ENCODE data around the gene WWOX. TPM values are rescaled to one million over a fixed set of nuclear protein-coding genes. Genes with fewer than 3 reads are reported as not detected.

WWOX gene
- total RNA-seq, 1 donor from 2014 or later: 7.3 TPM

GRCh38 chr16:78170494-78170933, 71.1 kb downstream of the WWOX start:
- H3K4me3 ChIP-seq (ENCODE audit: insufficient read depth, low read depth, low read length): no peak overlapping the region
- H4K20me1 ChIP-seq (ENCODE audit: insufficient read depth, low read length): no peaks in the 10 kb centered on the region
- no peak overlapping the region for H3K4me3 Mint-ChIP-seq (ENCODE audit: unreplicated experiment)
- no peak for DNase-seq (ENCODE audit: low read depth)
- H3K9ac ChIP-seq (ENCODE audit: low read length): no peak overlapping the region
- H2AFZ ChIP-seq (ENCODE audit: low read depth, low read length): no peak overlapping the region
- H3K27ac ChIP-seq (ENCODE audit: low read depth, low read length): no peak overlapping the region
- H3K9me3 ChIP-seq (ENCODE audit: insufficient read depth, low read depth, low read length): peaks cover 2% of the 10 kb centered on the region
- H3K9me3 Mint-ChIP-seq (ENCODE audit: unreplicated experiment): peaks cover 6% of the 10 kb centered on the region
- no peaks in the 10 kb centered on the region for H3K79me2 ChIP-seq (ENCODE audit: insufficient read depth, low read length)
- H3K4me1 ChIP-seq (ENCODE audit: insufficient read depth, low read length): no peaks in the 10 kb centered on the region
- H3K4me2 ChIP-seq (ENCODE audit: low read length): no peak overlapping the region
- no peaks in the 10 kb centered on the region for H3K27me3 ChIP-seq (ENCODE audit: insufficient read depth, low read length)
- no peaks in the 10 kb centered on the region for H3K27me3 Mint-ChIP-seq (ENCODE audit: low read depth, unreplicated experiment)
- H3K27ac Mint-ChIP-seq (ENCODE audit: unreplicated experiment): no peak overlapping the region
- no peaks in the 10 kb centered on the region for H3K4me1 Mint-ChIP-seq (ENCODE audit: low read depth, unreplicated experiment)
- peaks cover under 1% of the 10 kb centered on the region for H3K36me3 Mint-ChIP-seq (ENCODE audit: low read depth, unreplicated experiment)
- no peak for FAIRE-seq
- TF ChIP-seq, protein P1, sequence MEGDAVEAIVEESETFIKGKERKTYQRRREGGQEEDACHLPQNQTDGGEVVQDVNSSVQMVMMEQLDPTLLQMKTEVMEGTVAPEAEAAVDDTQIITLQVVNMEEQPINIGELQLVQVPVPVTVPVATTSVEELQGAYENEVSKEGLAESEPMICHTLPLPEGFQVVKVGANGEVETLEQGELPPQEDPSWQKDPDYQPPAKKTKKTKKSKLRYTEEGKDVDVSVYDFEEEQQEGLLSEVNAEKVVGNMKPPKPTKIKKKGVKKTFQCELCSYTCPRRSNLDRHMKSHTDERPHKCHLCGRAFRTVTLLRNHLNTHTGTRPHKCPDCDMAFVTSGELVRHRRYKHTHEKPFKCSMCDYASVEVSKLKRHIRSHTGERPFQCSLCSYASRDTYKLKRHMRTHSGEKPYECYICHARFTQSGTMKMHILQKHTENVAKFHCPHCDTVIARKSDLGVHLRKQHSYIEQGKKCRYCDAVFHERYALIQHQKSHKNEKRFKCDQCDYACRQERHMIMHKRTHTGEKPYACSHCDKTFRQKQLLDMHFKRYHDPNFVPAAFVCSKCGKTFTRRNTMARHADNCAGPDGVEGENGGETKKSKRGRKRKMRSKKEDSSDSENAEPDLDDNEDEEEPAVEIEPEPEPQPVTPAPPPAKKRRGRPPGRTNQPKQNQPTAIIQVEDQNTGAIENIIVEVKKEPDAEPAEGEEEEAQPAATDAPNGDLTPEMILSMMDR (IDR thresholded peaks at IDR 0.05; ENCODE audit: insufficient read depth, low read depth, low read length): no peak
- no peak for TF ChIP-seq EZH2 (IDR thresholded peaks at IDR 0.05; ENCODE audit: insufficient read depth, low read length)
- no peaks in the 10 kb centered on the region for H3K36me3 ChIP-seq (ENCODE audit: insufficient read depth, low read length)

GRCh38 chr16:78175287-78175686, 75.8 kb downstream of the WWOX start:
- peaks cover 3% of the 10 kb centered on the region for H3K9me3 ChIP-seq (ENCODE audit: insufficient read depth, low read depth, low read length)
- H4K20me1 ChIP-seq (ENCODE audit: insufficient read depth, low read length): no peaks in the 10 kb centered on the region
- H3K4me3 ChIP-seq (ENCODE audit: insufficient read depth, low read depth, low read length): no peak overlapping the region
- FAIRE-seq (no peak), DNase-seq (ENCODE audit: low read depth) (no peak)
- no peak overlapping the region for H3K27ac ChIP-seq (ENCODE audit: low read depth, low read length)
- no peak overlapping the region for H3K27ac Mint-ChIP-seq (ENCODE audit: unreplicated experiment)
- no peaks in the 10 kb centered on the region for H3K4me1 Mint-ChIP-seq (ENCODE audit: low read depth, unreplicated experiment)
- H3K4me1 ChIP-seq (ENCODE audit: insufficient read depth, low read length): no peaks in the 10 kb centered on the region
- peaks cover 11% of the 10 kb centered on the region for H3K9me3 Mint-ChIP-seq (ENCODE audit: unreplicated experiment)
- no peak overlapping the region for H3K4me2 ChIP-seq (ENCODE audit: low read length)
- no peaks in the 10 kb centered on the region for H3K36me3 ChIP-seq (ENCODE audit: insufficient read depth, low read length)
- no peaks in the 10 kb centered on the region for H3K27me3 Mint-ChIP-seq (ENCODE audit: low read depth, unreplicated experiment)
- peaks cover 4% of the 10 kb centered on the region for H3K27me3 ChIP-seq (ENCODE audit: insufficient read depth, low read length)
- no peaks in the 10 kb centered on the region for H3K79me2 ChIP-seq (ENCODE audit: insufficient read depth, low read length)
- TF ChIP-seq, protein P1 (IDR thresholded peaks at IDR 0.05; ENCODE audit: insufficient read depth, low read depth, low read length): no peak
- TF ChIP-seq EZH2 (IDR thresholded peaks at IDR 0.05; ENCODE audit: insufficient read depth, low read length): no peak
- H3K4me3 Mint-ChIP-seq (ENCODE audit: unreplicated experiment): no peak overlapping the region
- H3K9ac ChIP-seq (ENCODE audit: low read length): no peak overlapping the region
- H2AFZ ChIP-seq (ENCODE audit: low read depth, low read length): no peak overlapping the region
- H3K36me3 Mint-ChIP-seq (ENCODE audit: low read depth, unreplicated experiment): peaks cover 6% of the 10 kb centered on the region

DNA sequence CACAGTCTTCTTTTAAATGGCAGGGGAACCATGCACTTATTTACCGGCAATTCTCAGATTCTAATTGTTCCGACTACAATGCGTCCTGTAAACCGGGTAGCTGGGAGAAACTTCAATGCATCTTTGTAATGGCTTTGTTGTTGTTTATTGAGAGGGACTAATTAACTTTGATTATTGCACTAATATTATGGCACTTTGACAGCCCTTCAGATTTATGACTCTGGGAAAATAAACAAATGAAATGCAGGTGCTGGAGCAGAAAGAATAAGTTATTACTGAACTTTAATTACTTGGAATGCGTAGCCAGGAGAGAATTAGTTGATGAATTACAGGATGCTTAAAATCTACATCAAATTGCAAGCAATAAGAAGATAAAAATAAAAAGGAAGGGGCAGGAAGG, 77.0 kb downstream of the WWOX start:
- H3K9me3 Mint-ChIP-seq (ENCODE audit: unreplicated experiment): peaks cover 11% of the 10 kb centered on the region
- H3K27me3 Mint-ChIP-seq (ENCODE audit: low read depth, unreplicated experiment): no peaks in the 10 kb centered on the region
- no peak overlapping the region for H3K27ac Mint-ChIP-seq (ENCODE audit: unreplicated experiment)
- TF ChIP-seq, protein P1 (IDR thresholded peaks at IDR 0.05; ENCODE audit: insufficient read depth, low read depth, low read length): no peak
- TF ChIP-seq EZH2 (IDR thresholded peaks at IDR 0.05; ENCODE audit: insufficient read depth, low read length): no peak
- H2AFZ ChIP-seq (ENCODE audit: low read depth, low read length): no peak overlapping the region
- no peaks in the 10 kb centered on the region for H3K36me3 ChIP-seq (ENCODE audit: insufficient read depth, low read length)
- FAIRE-seq (no peak), DNase-seq (ENCODE audit: low read depth) (no peak)
- H3K27ac ChIP-seq (ENCODE audit: low read depth, low read length): no peak overlapping the region
- no peaks in the 10 kb centered on the region for H3K79me2 ChIP-seq (ENCODE audit: insufficient read depth, low read length)
- no peaks in the 10 kb centered on the region for H3K4me1 ChIP-seq (ENCODE audit: insufficient read depth, low read length)
- H3K9me3 ChIP-seq (ENCODE audit: insufficient read depth, low read depth, low read length): peaks cover 3% of the 10 kb centered on the region
- H3K9ac ChIP-seq (ENCODE audit: low read length): no peak overlapping the region
- no peaks in the 10 kb centered on the region for H4K20me1 ChIP-seq (ENCODE audit: insufficient read depth, low read length)
- no peak overlapping the region for H3K4me3 Mint-ChIP-seq (ENCODE audit: unreplicated experiment)
- H3K4me3 ChIP-seq (ENCODE audit: insufficient read depth, low read depth, low read length): no peak overlapping the region
- peaks cover 4% of the 10 kb centered on the region for H3K27me3 ChIP-seq (ENCODE audit: insufficient read depth, low read length)
- H3K4me2 ChIP-seq (ENCODE audit: low read length): no peak overlapping the region
- H3K4me1 Mint-ChIP-seq (ENCODE audit: low read depth, unreplicated experiment): no peaks in the 10 kb centered on the region
- peaks cover 6% of the 10 kb centered on the region for H3K36me3 Mint-ChIP-seq (ENCODE audit: low read depth, unreplicated experiment)
